Vagina (tissue), 2 donors: ENCODE measurements around the gene TEDC1.

Experiments used
- CTCF ChIP-seq, 3 experiments: fragments of 450-650 bp in 2 of 3; fragments of 200-600 bp in 1 of 3; sonication (generic) in 1 of 3; IDR thresholded peaks; one replicate each; pipeline ENCODE4 v1.5.1; 2017 to 2019; ENCODE audit warnings: antibody characterized with exemption in 3 of 3, mild to moderate bottlenecking in 2 of 3, moderate library complexity in 2 of 3
- POLR2A ChIP-seq, 2 donors: fragments of 450-650 bp; IDR thresholded peaks; one replicate each; pipeline ENCODE4 v1.6.1; 2017; ENCODE audit warnings: antibody characterized with exemption in 2 of 2, mild to moderate bottlenecking in 2 of 2, moderate library complexity in 2 of 2

- no peak for TF ChIP-seq CTCF (IDR thresholded peaks at IDR 0.05)
- TF ChIP-seq POLR2A (IDR thresholded peaks at IDR 0.05) = no peak
Observed at GRCh38 chr14:105529569-105530284, 38.7 kb downstream of the TEDC1 start.
